HepG2 (cell line): Measurements from ENCODE around the gene RAD54L. TPM values are rescaled to one million over a fixed set of nuclear protein-coding genes. Genes with fewer than 3 reads are reported as not detected.

Source experiments
- KAT2B ChIP-seq: fragments of 150-350 bp; IDR thresholded peaks from 2 replicates; pipeline ENCODE4 v1.6.1; 2014; ENCODE audit warnings: low read depth, low read length, borderline replicate concordance
- MIER2 ChIP-seq: IDR thresholded peaks from 2 replicates; pipeline ENCODE4 v1.6.1; 2016; ENCODE audit warnings: missing biosample characterization, missing genetic modification reagents
- MYPOP ChIP-seq: sonication (generic); formaldehyde crosslinking; IDR thresholded peaks from 2 replicates; pipeline ENCODE4 v1.8.1; 2023; ENCODE audit warnings: mild to moderate bottlenecking, moderate library complexity, missing genetic modification reagents
- NR3C1 ChIP-seq: sonication (generic); formaldehyde crosslinking; IDR thresholded peaks from 2 replicates; pipeline ENCODE4 v1.4.0; 2020; ENCODE audit warnings: missing genetic modification reagents
- POGK ChIP-seq: sonication (generic); formaldehyde crosslinking; conservative IDR thresholded peaks from 2 replicates; pipeline ENCODE4 v1.8.0; 2022; ENCODE audit warnings: mild to moderate bottlenecking, moderate library complexity, missing genetic modification reagents
- REPIN1 ChIP-seq: sonication (generic); formaldehyde crosslinking; IDR thresholded peaks from 2 replicates; pipeline ENCODE4 v1.8.0; 2022; ENCODE audit warnings: missing genetic modification reagents, low read depth, mild to moderate bottlenecking, borderline replicate concordance
- SNAI1 ChIP-seq: sonication (generic); formaldehyde crosslinking; IDR thresholded peaks from 2 replicates; pipeline ENCODE4 v1.5.0; 2020; ENCODE audit warnings: mild to moderate bottlenecking, missing genetic modification reagents, borderline replicate concordance
- TEAD3 ChIP-seq: optimal IDR thresholded peaks from 2 replicates; pipeline ENCODE3; 2016; ENCODE audit warnings: borderline replicate concordance
- TRIM24 ChIP-seq: sonication (generic); formaldehyde crosslinking; IDR thresholded peaks from 2 replicates; pipeline ENCODE4 v1.8.0; 2022; ENCODE audit warnings: mild to moderate bottlenecking, missing genetic modification reagents
- YY1 ChIP-seq: IDR thresholded peaks from 2 replicates; pipeline ENCODE4 v1.6.1; 2011; ENCODE audit warnings: low read length, low read depth, moderate library complexity, mild to moderate bottlenecking; ENCODE audit not compliant: insufficient read depth, insufficient replicate concordance
- ZNF251 ChIP-seq: sonication (generic); formaldehyde crosslinking; IDR thresholded peaks from 2 replicates; pipeline ENCODE4 v1.9.0; 2021; ENCODE audit warnings: mild to moderate bottlenecking, missing genetic modification reagents
- ZNF280B ChIP-seq: sonication (generic); formaldehyde crosslinking; IDR thresholded peaks from 2 replicates; pipeline ENCODE4 v1.5.0; 2020; ENCODE audit warnings: missing genetic modification reagents, mild to moderate bottlenecking, borderline replicate concordance
- ZNF335 ChIP-seq: sonication (generic); formaldehyde crosslinking; IDR thresholded peaks from 2 replicates; pipeline ENCODE4 v1.4.0; 2020; ENCODE audit warnings: missing genetic modification reagents
- ZNF432 ChIP-seq: sonication (generic); formaldehyde crosslinking; IDR thresholded peaks from 2 replicates; pipeline ENCODE4 v1.5.0; 2020; ENCODE audit warnings: missing genetic modification reagents, mild to moderate bottlenecking, borderline replicate concordance
- ZNF446 ChIP-seq: sonication (generic); formaldehyde crosslinking; IDR thresholded peaks from 2 replicates; pipeline ENCODE4 v1.5.0; 2020; ENCODE audit warnings: mild to moderate bottlenecking, missing genetic modification reagents
- ZNF629 ChIP-seq: sonication (generic); formaldehyde crosslinking; conservative IDR thresholded peaks from 2 replicates; pipeline ENCODE4 v1.5.0; 2020; ENCODE audit warnings: missing genetic modification reagents
- ZNF687 ChIP-seq: sonication (generic); formaldehyde crosslinking; IDR thresholded peaks from 2 replicates; pipeline ENCODE4 v1.5.1; 2020; ENCODE audit warnings: mild to moderate bottlenecking, missing genetic modification reagents, moderate library complexity
- ZNF7 ChIP-seq: IDR thresholded peaks from 2 replicates; pipeline ENCODE4 v1.6.1; 2016; ENCODE audit warnings: missing biosample characterization, missing genetic modification reagents
- ZNF720 ChIP-seq: sonication (generic); formaldehyde crosslinking; IDR thresholded peaks from 2 replicates; pipeline ENCODE4 v1.4.0; 2020; ENCODE audit warnings: missing genetic modification reagents
- ZNF75D ChIP-seq: sonication (generic); formaldehyde crosslinking; IDR thresholded peaks from 2 replicates; pipeline ENCODE4 v1.8.1; 2023; ENCODE audit warnings: missing genetic modification reagents, mild to moderate bottlenecking, borderline replicate concordance
- polyA plus RNA-seq, 8 experiments: library from polyadenylated mRNA; depleted of rRNA in 3 of 8; stranded (reverse) in 7 of 8; unstranded in 1 of 8; fragments of >200 nt; fragmentation: Illumina TruSeq in 4 of 8; extraction: Trizol in 4 of 8; gene quantifications; 2 replicates each; pipeline versions ENCODE4 v1.2.1 to v1.2.3, GENCODE V29; 2011 to 2016; ENCODE audit warnings: low read depth in 4 of 8, missing spikeins in 1 of 8, mixed read lengths in 1 of 8; ENCODE audit not compliant: insufficient read depth in 1 of 8
- total RNA-seq, 5 experiments: library from RNA; depleted of rRNA; stranded (reverse); fragments of >200 nt; fragmentation: Illumina TruSeq; extraction: Trizol; gene quantifications; 2 replicates each; pipeline ENCODE4 v1.2.3, GENCODE V29; 2016; ENCODE audit warnings: low read depth in 1 of 5

RAD54L gene
- total and polyA plus RNA-seq, 2 of the 13 experiments (the other 11 are each of a cell fraction or from before 2014, with no cell fraction given): 10.2 to 30.0 TPM

GRCh38 chr1:46197964-46198811, 49.4 kb upstream of the RAD54L start, which contains the start of gene POMGNT1 (continued):
- TF ChIP-seq POGK (peak; percentile 75; the same call in 1 of the 2 replicates), ZNF629 (CRISPR knock-in tag) (no peak), MIER2 (CRISPR knock-in tag) (no peak), TEAD3 (CRISPR knock-in tag) (no peak), ZNF446 (CRISPR knock-in tag) (no peak), ZNF7 (no peak), YY1 (peak; percentile 67), ZNF432 (CRISPR knock-in tag) (no peak), MYPOP (CRISPR knock-in tag) (0 out of 2 replicates have a peak, but pooled peaks have one; percentile 53), ZNF687 (CRISPR knock-in tag) (peak; percentile 84), KAT2B (no peak), ZNF335 (CRISPR knock-in tag) (no peak), REPIN1 (CRISPR knock-in tag) (0 out of 2 replicates have a peak, but pooled peaks have one; percentile 7), ZNF720 (CRISPR knock-in tag) (no peak), ZNF75D (CRISPR knock-in tag) (no peak), SNAI1 (CRISPR knock-in tag) (0 out of 2 replicates have a peak, but pooled peaks have one; percentile 80), TRIM24 (CRISPR knock-in tag) (no peak), ZNF280B (CRISPR knock-in tag) (0 out of 2 replicates have a peak, but pooled peaks have one; percentile 12), NR3C1 (CRISPR knock-in tag) (no peak), ZNF251 (no peak)
